ENCODE data around the gene SPIRE1. TPM values are rescaled to one million over a fixed set of nuclear protein-coding genes. Genes with fewer than 3 reads are reported as not detected.

The SPIRE1 gene
- total and polyA plus RNA-seq, 9 donors = 7.9 to 30.2 (median 20.4) TPM

DNA sequence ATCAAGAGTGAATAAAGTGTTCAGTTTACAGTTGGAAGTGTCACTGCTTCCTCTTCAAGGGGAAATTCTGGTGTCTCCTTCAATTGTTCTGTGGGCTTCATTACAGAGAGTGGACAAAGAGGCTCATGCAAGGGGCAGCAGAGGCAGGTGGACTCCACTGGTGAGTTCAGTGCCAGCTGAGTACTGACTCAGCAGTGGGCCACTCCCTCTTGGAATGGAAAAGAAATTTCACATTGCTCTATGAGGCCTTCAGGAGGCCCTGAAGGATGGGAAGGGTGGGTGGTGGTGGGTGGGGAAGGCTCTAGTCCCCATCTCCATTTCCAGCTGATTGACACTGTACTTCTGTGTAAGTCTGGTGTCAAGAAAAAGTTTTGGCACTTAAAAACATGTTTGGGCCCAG is 183.8 kb downstream of the SPIRE1 start:
- Histone ChIP-seq H3K4me3 (no peak overlapping the region), H3K36me3 (no peaks in the 10 kb centered on the region), H3K27ac (no peak overlapping the region), H3K9me3 (no peaks in the 10 kb centered on the region), H3K27me3 (no peaks in the 10 kb centered on the region), H3K4me1 (ENCODE audit: insufficient read depth) (no peaks in the 10 kb centered on the region)
- intact Hi-C loops (cut with DNase I) = no loop called here
- no peak for DNase-seq
- TF ChIP-seq POLR2A (IDR thresholded peaks at IDR 0.05) (no peak), EP300 (IDR thresholded peaks at IDR 0.05) (no peak)
- TF ChIP-seq, protein P1, sequence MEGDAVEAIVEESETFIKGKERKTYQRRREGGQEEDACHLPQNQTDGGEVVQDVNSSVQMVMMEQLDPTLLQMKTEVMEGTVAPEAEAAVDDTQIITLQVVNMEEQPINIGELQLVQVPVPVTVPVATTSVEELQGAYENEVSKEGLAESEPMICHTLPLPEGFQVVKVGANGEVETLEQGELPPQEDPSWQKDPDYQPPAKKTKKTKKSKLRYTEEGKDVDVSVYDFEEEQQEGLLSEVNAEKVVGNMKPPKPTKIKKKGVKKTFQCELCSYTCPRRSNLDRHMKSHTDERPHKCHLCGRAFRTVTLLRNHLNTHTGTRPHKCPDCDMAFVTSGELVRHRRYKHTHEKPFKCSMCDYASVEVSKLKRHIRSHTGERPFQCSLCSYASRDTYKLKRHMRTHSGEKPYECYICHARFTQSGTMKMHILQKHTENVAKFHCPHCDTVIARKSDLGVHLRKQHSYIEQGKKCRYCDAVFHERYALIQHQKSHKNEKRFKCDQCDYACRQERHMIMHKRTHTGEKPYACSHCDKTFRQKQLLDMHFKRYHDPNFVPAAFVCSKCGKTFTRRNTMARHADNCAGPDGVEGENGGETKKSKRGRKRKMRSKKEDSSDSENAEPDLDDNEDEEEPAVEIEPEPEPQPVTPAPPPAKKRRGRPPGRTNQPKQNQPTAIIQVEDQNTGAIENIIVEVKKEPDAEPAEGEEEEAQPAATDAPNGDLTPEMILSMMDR (IDR thresholded peaks at IDR 0.05) = no peak

- H3K36me3 ChIP-seq = no peaks in the 10 kb centered on the region
- H3K27me3 ChIP-seq = no peaks in the 10 kb centered on the region
- no peak for TF ChIP-seq POLR2A (IDR thresholded peaks at IDR 0.05)
- TF ChIP-seq EP300 (IDR thresholded peaks at IDR 0.05) = no peak
- TF ChIP-seq, protein P1 (IDR thresholded peaks at IDR 0.05) = no peak
- H3K9me3 ChIP-seq = no peaks in the 10 kb centered on the region
- H3K4me3 ChIP-seq = no peak overlapping the region
- no peak for DNase-seq
- whole genome bisulfite sequencing, 3 donors = 79 to 90% (median 87%) methylated on average over 7 of the region's 7 CpGs
- H3K27ac ChIP-seq = no peak overlapping the region
- intact Hi-C loops (cut with DNase I) = no loop called here
- H3K4me1 ChIP-seq (ENCODE audit: insufficient read depth) = no peaks in the 10 kb centered on the region
Observed at GRCh38 chr18:12470382-12471075, 187.4 kb downstream of the SPIRE1 start.

GRCh38 chr18:12468445-12468844 is 189.5 kb downstream of the SPIRE1 start:
- no peak for DNase-seq
- intact Hi-C loops (cut with DNase I) = no loop called here
- H3K4me1 ChIP-seq (ENCODE audit: insufficient read depth) = no peaks in the 10 kb centered on the region
- WGBS, 3 donors = 75 to 91% (median 85%) methylated on average over 4 of the region's 4 CpGs
- H3K27me3 ChIP-seq = no peaks in the 10 kb centered on the region
- no peaks in the 10 kb centered on the region for H3K36me3 ChIP-seq
- TF ChIP-seq POLR2A (IDR thresholded peaks at IDR 0.05) = no peak
- TF ChIP-seq, protein P1 (IDR thresholded peaks at IDR 0.05) = no peak
- H3K27ac ChIP-seq = no peak overlapping the region
- H3K9me3 ChIP-seq = no peaks in the 10 kb centered on the region
- H3K4me3 ChIP-seq = no peak overlapping the region

GRCh38 chr18:12464731-12465130 is 193.2 kb downstream of the SPIRE1 start:
- DNase-seq = no peak
- Histone ChIP-seq H3K4me1 (ENCODE audit: insufficient read depth) (no peaks in the 10 kb centered on the region), H3K27ac (no peak overlapping the region), H3K27me3 (no peaks in the 10 kb centered on the region), H3K36me3 (peaks cover 3% of the 10 kb centered on the region), H3K9me3 (no peaks in the 10 kb centered on the region), H3K4me3 (no peak overlapping the region)
- TF ChIP-seq EP300 (IDR thresholded peaks at IDR 0.05) (no peak), POLR2A (IDR thresholded peaks at IDR 0.05) (no peak)
- TF ChIP-seq, protein P1 (IDR thresholded peaks at IDR 0.05) = no peak
- intact Hi-C loops (cut with DNase I) = no loop called here
- 87 to 91% (median 90%) methylated on average over 9 of the region's 9 CpGs for WGBS, 3 donors

All from ovary (tissue), 9 donors.